AML-193 (cell line): ENCODE data around the gene MAFB.
A peak's percentile ranks its signal among the peaks of the same experiment; 100 is the strongest.

Source experiments
- DNase-seq, 2 experiments: peaks; one replicate each; lab custom pipeline; 2025; lab: John Stamatoyannopoulos, UW

The MAFB gene

DNA sequence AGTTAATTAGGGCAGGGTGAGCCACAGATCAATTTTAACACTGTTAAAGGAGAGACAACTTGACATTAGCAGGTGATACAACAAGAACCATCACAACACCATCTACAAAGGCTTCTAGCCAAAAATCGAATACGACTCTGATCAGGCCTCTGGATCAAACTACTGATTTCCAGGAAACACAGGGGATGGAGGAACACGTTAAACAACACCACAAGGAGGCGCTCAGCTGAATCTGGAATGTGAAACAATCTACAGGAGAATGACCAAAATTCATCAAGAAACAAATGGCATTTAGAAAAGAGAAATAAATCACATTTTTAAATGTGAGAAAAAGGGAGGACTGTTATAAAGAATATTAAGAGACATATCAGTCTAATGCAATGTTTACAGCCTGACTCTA is 13.5 kb upstream of the MAFB start:
- DNase-seq, result peak; percentile 12 to 24

DNA sequence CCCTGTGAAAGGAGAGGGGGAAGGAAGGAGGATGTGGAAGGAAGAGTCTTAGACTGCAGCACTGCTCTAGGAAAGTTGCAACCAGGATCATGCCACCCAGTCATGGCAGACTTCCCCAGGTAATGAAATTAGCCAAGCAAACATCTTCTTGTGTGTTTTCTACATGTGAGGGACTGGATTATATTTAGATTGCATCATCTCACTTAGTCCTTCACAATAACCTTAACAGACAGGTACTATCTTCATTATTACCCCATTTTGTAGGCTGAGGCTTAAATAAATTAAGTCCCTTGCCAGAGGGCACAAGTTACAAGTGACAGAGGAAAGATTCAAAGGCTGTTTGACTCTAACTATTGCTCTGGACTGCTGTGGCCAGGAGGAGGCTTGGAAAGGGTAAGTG is 9.7 kb upstream of the MAFB start:
- no peak for DNase-seq

DNA sequence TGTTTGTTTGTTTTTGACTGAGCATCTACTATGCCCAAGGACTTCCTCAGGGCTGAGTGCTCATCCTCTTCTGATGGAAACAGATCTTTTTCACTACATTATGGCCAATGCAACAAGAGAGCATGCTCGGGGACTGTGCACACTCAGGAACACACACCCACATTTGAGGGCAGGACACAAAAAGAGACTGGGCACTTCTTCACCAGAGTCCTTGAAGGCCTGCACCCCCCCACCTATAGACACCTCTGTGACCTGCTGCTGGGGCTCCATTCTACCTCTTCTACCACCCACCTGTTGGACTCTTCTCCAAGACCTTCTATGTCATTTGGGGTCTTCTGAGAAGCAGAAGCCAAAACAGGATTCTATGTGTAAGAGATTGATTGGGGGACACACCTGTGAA is 9.2 kb upstream of the MAFB start:
- DNase-seq, result no peak

DNA sequence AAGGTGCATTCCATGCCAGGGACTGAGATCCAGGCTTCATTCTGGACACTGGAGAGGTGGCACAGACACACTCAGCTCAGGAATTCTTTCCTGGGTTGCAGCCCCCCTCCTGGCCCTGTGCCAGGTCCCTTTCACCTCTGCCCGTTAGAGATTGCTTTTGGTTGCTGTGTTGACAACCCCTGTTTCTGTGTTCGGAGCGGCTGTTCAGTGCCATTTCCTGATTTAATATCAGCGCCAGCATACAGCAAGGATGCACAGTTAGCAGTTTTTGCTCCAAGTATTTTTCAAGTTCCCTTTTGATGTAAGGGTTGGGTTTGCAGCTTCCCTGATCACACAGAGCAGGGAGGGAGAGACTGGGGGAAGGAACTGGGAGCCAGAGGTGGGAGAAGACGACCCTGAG is 8.5 kb upstream of the MAFB start:
- DNase-seq, result no peak

DNA sequence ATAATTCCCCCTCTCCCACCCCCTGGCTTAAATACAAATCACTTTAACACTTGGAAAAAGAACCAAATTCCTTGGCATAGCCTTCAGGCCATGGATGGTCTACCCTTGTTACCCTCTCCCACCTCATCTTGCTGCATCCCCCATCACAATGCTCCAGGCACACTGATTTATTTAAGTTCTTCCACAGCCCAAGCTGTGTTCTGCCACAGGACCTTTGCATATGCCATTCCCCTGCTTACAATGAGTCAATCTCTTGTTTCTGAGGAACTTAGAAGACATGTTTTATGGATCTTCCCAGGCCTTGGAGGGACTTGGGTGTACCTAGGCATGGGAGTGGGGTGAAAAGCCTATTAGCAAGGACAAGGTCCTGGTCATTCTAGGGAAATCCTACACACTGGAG is 6.2 kb upstream of the MAFB start:
- no peak for DNase-seq

DNA sequence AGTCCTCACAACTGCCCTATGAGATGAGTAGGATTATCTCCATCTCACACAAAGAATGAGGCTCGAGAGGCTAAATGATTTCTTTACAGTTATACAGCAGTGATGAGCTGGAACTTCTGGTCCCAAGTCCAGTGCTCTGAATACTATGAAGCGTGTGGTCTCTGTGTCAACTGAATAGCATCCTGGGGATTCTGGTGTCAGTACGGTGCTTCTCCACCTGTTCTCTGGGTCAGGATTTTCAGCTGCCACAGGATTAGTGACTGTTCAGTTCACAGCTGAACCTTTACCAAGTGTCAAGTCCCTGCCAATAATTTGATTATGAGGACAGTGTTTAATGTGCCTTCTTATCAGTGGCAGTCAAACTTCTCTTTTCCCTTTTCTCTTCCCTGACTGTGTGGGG is 5.2 kb upstream of the MAFB start:
- DNase-seq, result no peak

DNA sequence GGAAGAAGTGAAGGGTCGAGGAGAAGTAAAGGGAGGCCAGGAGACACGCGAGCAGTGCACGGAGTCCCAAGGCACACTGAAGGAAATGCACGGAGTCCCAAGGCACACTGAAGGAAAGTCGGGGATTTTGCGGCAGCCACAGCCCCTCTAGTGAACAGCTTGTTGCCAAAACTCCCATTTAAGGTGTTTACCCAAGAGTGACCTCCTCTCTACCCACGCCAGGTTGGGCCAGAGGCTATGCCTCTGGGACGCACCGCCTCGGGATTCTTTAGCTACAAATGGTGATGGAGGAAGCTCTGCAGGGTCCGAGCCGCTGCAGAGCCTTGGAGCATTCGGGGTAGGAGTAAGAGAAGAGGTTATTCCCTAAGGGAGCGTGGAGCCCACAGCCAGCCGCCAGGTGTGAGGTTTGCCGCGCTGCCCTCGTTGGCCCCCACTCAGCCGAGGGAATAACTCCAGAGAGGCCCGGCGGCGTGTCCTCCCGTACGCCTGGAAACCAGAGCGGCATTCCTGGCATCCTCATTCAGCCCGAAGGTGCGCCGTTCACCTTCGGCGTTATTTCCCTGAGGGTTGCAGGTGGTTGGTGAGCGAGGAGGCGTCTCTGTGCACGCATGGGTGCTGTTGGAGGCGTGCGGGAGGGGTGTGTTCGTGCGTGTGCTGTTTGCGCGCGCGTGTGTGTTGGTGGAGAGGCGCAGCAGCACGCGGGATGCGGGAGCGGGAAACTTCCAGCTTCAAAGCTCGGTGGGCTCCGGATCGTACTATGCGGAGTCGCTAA is 3.4 kb upstream of the MAFB start:
- DNase-seq, result no peak

DNA sequence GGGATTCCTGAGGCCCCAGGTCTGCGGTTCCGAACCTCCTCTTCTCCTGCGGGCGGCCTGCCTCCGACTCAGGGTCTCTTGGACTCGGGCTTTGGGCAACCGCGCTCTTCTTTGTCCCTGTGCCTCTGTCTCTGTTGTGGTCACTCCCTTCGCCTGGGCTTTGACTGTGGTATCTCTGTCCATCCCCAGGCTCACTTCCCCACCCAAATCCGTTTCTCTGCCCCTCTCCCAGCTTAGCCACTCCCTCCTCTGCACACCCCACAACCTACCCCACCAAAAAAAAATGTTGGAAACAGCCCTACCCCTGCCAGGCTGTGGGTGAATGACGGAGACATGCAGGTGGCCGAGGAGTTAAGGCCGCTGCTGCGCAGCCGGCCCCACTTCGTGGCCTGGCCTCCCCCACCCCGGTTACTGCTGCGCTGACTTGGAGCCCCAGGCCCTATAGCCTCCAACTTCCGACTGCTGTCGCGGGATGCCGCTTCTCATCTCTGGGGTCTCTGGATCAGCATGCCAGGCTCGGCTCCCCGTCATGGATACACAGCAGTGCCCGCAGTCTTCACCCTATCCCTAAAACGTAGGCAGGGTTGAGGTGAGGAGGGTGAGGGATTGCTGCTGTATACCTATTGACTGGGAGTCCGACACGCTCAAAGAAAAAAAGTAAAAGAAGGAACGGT is 2.7 kb upstream of the MAFB start:
- no peak for DNase-seq

DNA sequence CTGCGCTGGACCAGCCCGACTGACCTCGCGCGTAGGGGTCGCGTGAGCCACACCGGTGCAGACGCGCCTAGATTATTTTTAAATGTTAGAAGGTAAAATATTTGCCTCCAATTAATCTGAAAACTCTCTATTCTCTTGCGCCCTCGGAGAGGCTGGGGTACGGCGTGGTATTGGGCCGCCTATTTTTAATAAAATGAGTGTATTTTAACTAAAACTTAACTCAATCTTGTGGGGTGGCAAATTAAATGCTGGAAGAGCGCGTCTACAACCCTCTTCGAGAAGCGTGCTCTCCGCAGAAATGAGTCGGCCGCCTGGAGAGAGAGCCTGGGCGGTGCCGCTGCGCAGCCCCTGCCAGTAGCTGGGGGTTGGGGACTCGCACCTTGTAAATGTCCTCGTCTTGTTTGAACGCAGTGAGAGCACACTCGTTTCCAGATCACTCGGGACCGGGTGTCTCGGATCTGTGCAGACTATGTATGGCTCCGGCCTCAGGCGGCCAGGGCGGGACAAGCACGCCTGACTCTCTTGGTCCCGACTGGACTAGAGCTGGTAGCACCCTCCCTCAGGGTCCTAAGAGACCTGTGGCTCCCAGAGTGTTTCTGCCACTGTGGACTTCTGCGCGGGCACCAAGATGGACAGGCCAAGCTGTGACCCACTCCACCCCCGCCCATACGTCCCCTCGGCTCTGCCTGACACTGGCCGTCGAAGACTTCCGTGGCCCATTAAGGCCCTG is 2.0 kb upstream of the MAFB start:
- DNase-seq, result no peak

DNA sequence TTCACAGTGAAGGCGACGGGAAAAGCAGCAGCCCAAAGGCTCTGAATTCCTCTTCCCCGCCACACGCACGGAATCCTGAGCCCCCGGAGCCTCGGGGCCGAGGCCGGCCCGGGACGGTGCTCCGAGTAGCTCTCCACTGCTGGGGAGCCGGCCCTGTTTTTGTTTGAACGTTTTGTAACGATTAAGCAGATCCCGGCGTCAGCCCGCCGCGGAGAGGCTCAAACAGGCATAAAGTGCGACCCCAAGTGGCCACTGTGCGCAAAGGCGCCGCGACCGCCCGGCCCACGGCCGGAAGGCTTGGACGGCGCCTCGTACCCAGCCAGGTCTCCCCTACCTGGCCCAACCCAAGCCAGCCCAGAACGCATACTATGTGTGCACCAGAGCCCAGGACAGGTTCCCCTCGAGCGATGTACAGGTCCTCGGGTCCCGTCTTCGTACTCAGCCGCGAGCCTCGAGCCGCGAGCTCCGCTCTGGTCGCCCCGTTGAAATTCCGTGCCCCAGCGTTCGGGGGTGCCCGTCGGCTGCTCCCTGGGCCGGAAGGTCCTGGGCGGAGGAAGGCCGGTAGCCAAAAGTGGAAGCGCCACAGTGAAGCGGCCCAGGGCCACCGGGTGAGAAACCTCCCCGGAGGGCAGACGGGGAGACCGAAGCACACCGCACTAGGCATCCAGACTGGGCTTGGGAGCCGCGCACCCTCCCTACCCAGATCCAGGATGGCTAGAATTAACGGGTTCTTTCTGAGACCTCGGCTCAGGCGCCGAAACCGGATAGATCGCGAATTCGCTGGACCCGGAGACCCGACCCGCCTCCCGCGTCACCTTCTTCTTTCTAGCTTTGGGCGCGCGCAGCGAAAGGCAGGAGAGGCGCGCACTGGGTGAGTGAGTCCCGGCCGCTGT is 1.2 kb upstream of the MAFB start:
- peak; percentile 43 to 58 for DNase-seq

DNA sequence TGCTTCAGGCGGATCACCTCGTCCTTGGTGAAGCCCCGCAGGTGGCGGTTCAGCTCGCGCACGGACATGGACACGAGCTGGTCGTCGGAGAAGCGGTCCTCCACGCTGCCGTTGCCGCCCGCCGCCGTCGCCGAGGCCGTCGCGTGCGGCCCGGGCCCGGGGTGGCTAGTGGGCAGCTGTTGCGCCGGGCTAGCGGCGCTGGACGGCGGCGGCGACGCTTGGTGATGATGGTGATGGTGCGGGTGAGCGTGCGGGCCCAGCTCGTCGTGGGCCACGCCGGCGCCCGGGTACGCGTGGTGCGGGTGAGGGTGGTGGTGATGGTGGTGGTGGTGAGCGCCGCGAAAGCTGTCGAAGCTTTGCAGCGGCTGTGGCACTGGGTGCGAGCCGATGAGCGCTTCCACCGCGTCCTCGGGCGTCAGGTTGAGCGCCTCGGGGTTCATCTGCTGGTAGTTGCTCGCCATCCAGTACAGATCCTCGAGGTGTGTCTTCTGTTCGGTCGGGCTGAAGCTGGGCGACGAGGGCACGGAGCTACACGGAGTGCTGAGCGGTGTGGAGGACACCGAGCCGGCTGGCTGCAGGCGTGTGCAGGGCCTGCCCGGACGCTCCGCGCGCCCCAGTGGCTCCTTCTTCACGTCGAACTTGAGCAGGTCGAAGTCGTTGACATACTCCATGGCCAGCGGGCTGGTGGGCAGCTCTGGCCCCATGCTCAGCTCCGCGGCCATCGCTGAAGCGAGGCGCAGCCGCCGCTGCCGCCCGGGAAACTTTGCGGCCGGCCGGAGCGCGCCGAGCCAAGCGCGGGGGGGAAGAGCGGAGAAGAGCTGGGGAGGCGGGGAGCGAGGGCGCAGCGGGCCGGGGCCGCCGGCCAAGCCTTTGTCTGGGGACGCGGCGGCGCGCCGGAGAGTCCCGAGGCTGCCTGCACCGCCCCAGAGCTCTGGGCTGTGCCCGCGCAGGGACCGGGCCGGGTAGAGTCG is 622 bp downstream of the MAFB start:
- DNase-seq, result no peak

DNA sequence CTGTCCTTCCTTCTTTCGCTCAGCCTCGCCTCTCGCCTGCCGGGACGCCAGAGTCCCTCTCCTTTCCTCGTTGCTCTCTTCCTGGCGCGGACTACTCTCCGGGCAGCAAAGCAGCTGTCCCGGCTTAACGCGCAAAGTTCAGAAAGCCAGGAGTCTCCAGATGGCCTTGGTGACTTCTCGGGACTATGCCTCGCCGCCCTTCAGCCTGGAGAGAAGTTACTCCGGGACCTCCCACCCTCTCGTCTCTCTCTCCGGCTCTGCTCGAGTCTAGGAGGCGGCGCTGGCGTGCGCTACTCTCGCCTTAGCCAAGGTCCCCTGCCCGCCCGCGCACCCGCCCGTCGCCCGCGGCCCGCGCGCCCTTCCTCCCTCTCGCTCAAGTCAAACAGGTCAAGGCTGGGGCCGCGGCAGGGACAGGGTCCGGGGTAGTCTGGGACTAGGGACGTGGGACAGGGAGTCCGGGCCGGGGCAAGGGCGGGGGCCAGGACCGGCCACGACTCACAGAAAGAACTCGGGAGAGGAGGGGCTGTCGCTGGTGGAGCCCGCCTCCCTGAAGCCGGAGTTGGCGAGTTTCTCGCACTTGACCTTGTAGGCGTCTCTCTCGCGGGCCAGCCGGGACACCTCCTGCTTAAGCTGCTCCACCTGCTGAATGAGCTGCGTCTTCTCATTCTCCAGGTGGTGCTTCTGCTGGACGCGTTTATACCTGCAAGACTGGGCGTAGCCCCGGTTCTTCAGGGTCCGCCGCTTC is 1.5 kb downstream of the MAFB start:
- no peak for DNase-seq

DNA sequence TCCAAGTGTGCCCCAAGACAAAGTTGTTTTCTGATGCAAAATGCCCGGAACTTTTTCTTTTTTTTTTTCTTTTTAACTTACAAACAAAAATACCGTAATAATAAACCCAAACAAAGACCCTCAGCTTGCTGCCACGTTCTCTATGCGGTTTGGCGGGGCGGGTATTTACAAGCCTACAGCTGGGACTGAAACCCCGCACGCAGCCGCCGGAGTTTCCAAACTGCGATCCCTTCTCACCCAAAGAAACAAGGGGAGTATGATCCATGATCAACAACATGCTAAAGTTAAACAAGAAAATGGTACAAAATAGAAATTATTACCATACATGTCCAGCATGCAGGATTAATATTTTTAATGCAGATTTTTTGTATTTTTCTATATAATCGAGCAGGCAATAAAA is 2.1 kb downstream of the MAFB start:
- DNase-seq, result no peak

DNA sequence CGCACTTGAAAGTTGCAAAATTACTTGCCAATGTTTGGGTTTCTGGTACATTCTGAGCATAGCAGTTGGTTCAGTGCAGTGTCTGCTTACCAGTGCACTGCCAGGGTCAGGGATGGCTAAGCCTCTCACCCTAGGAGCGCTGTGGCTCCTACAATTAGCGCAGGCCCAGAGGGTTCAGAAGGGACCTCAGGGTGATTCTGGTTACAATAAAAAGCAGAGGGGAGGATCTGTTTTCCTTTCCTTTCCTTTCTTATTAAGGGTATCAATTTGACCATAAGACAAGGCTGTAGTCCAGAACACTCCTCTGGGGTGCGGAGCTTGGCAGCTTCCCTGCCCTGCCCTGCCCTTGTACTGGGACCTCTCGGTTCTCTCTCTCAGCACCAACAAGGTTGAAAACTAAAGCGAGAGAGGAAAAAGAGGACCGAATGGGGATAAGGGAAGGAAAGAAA is 2.6 kb downstream of the MAFB start:
- DNase-seq, result no peak

DNA sequence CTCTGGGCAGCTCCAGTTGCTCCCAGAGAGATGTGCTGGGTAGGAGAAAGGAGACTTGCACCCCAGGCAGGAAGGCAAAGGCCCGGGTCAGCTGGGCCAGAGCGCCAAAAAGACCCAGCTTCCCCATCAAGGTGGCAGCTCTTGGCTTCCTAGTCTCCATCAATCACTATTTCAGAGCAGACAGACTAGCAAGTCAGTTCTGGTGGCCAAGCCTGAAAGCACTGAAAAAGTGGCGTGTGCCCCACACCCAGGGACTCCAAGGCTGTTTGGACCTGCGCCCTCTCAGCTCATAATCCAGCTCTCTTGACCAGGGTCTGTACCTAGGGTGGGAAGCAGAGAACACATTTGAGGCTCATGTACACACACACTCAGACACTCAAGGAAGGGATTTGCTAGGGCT is 3.7 kb downstream of the MAFB start:
- DNase-seq, result no peak

DNA sequence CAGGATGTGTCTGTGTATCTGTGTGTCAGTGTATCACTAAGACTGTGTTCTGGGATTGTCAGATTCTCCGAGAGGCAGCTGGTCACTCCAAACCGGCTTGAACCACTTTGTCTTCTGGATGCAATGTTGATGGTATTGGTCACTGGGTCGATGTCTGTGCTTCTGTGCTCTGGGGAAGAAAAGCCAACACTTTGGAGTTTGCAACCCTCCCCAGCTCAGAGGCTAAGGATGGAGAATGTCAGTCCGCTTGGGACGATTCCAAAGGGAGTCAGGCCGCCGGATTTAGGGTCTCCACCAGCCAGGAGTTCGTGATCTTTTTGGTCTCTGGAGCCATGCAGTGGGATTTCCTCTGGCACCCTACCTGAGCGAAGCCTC is 5.2 kb downstream of the MAFB start:
- no peak for DNase-seq

DNA sequence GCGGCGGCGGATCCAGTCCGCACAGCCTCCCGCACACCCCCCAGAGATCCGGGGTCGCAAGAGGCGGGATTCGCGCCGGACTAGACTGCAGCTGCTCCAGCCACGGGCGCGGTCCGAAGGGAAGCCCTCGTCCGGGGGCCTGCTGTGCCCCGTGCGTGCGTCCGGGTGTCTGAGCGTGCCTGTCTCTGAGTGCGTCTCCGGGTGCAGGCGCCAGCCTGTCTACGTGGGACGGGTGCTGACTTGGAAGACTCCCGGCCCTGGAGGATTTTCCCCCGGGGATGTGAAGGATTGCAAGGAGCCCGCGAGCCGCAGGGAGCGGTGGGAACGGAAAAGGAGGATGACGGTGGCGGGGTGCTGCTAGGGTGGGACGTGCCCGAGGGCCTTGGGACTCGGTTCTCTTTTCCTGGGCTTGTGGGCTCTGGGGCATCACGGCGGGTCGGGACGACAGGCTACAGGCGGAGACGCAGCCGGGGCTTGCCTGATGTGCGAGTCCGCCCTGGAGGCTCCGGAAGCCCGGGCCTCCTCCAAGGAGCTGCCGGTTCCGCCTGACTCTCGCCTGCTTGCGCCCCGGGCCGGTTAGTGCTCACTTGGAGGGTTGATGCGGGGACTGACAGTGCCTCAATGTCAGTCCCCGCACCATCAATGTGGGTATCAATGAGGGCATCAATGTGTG is 5.7 kb downstream of the MAFB start:
- no peak for DNase-seq

DNA sequence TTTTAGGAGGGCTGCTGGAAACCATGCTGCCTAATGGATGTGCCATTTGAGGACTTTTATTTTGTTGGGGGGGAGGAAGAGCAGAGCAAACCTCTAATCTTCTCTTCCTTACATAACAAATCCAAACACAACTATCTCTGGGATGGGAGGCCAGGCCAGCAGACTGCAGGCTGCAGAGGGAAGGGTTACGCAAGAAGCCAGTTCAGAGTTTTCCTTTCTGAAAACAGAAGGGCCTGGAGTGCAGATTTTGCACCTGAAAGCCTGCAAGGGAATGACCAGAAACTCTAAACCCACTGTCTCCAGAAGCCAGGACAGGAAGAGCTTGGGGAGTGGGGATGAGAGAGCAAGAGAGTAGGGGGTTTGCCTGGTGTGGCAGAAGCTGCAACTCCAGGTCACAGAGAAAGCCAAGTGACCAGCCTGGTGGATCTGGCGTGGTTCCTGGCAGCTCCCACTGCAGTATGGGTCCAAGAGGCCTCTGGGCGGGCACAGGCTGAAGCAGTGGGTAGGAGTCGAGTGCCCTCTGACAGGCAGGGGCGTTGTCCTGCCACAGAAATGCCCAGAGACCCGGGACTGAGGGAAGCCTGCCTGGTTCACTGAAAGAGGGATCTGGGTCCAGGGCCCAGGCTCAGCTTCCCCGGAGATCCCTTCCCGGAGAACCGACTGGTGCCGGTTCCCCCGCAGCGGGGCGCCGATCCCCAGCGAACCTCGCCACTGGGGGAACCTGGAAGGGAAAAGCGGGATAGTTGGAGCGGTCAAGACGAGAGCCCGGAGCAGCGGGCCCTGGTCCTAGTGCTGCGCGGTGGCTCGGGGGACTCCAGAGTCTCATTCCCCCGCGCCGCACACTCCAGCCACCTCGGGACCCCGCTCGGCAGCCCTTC is 6.7 kb downstream of the MAFB start:
- no peak for DNase-seq

DNA sequence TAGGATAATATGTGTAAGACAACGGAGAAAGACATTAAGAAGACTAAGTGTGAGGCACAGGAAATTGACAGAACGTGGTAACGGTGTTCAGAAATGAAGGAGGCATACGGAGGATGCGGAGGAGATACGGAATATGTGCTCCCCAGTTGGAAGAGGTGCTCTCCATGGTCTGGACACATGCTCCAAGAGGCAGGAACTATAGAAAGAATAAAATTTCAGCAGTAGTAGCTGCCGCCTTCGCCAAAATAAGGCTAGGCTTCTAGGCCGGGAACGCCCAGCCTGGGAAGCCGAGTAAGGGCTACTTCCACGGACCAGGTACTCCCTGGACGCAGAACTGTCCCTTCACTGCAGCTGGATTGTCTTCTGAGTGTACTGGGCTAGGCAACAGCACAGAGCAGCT is 7.4 kb downstream of the MAFB start:
- no peak for DNase-seq
